ENCODE measurements around the gene CFAP210. TPM values are rescaled to one million over a fixed set of nuclear protein-coding genes. Genes with fewer than 3 reads are reported as not detected.
"Not testable (repeated sequence)": the region's sequence is repeated elsewhere in the genome, so short reads cannot be mapped to it uniquely, and the experiment has no call there.

CFAP210 gene
- total RNA-seq, 1 donor from 2014 or later, result not detected

DNA sequence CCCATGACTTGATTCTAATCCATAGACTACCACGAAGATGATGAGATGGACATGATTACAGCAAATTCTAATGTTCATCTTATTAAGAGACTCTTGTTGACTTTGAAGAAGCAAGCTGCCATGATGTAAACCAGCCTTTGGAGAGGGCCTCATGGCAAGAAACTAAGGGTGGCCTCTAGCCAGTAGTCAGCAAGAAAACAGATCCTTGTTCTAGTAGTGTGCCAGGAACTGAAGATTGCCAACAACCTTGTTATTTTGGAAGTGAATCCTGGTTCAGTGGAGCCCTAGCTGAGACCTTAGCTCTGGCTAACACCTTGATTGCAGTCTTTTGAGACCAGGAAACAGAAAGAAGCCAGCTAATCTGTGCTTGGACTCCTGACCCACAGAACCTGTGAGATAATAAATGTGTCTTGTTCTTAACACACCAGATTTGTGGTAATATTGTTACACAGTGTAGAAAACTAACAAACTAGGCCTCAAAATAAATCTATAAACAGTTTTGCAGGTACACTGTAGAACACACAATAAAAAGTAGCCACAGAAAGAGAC is 10.0 kb upstream of the CFAP210 start:
- H3K4me1 ChIP-seq, result no peaks in the 10 kb centered on the region
- no peak overlapping the region for H3K27ac ChIP-seq
- H3K27me3 ChIP-seq, result no peaks in the 10 kb centered on the region
- no peaks in the 10 kb centered on the region for H3K9me3 ChIP-seq
- H3K4me3 ChIP-seq, result no peak overlapping the region
- TF ChIP-seq CTCF (IDR thresholded peaks at IDR 0.05), result no peak
- intact Hi-C loops (cut with DNase I), result no loop called here
- no peaks in the 10 kb centered on the region for H3K36me3 ChIP-seq
- no peak for DNase-seq (ENCODE audit: low spot score in 2 of 2)

- H3K27me3 ChIP-seq, result no peaks in the 10 kb centered on the region
- H3K9me3 ChIP-seq, result no peaks in the 10 kb centered on the region
- DNase-seq (ENCODE audit: low spot score in 2 of 2), result no peak
- H3K27ac ChIP-seq, result no peak overlapping the region
- TF ChIP-seq CTCF (IDR thresholded peaks at IDR 0.05), result no peak
- intact Hi-C loops (cut with DNase I), result no loop called here
- no peaks in the 10 kb centered on the region for H3K4me1 ChIP-seq
- H3K4me3 ChIP-seq, result no peak overlapping the region
- H3K36me3 ChIP-seq, result no peaks in the 10 kb centered on the region
These were observed 8.8 kb upstream of the CFAP210 start for GRCh38 chr2:169702996-169703395.

DNA sequence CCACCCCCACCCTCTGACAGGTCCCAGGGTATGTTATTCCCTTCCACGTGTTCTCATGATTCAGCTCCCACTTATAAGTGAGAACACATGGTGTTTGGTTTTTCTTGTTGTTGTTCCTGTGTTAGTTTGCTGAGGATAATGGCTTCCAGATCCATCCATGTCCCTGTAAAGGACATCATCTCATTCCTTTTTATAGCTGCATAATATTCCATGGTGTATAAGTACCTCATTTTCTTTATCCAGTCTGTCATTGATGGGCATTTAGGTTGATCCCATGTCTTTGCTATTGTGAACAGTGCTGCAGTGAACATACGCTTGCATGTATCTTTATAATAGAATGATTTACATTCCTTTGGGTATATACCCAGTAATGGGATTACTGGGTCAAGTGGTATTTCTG is 5.0 kb upstream of the CFAP210 start:
- H3K27ac ChIP-seq; H3K4me1 ChIP-seq; intact Hi-C loops (cut with DNase I); H3K4me3 ChIP-seq; H3K27me3 ChIP-seq; DNase-seq (ENCODE audit: low spot score in 2 of 2); H3K9me3 ChIP-seq; H3K36me3 ChIP-seq: not testable (repeated sequence)

GRCh38 chr2:169696381-169696780 is 2.2 kb upstream of the CFAP210 start:
- intact Hi-C loops (cut with DNase I), result no loop called here
- H3K27me3 ChIP-seq, result no peaks in the 10 kb centered on the region
- peaks cover 0 to 4% of the 10 kb centered on the region in 2 donors for H3K4me1 ChIP-seq
- H3K27ac ChIP-seq, result no peak overlapping the region
- H3K36me3 ChIP-seq, result no peaks in the 10 kb centered on the region
- H3K9me3 ChIP-seq, result no peaks in the 10 kb centered on the region
- TF ChIP-seq CTCF (IDR thresholded peaks at IDR 0.05), result no peak
- no peak for DNase-seq (ENCODE audit: low spot score in 2 of 2)
- H3K4me3 ChIP-seq, result no peak overlapping the region

DNA sequence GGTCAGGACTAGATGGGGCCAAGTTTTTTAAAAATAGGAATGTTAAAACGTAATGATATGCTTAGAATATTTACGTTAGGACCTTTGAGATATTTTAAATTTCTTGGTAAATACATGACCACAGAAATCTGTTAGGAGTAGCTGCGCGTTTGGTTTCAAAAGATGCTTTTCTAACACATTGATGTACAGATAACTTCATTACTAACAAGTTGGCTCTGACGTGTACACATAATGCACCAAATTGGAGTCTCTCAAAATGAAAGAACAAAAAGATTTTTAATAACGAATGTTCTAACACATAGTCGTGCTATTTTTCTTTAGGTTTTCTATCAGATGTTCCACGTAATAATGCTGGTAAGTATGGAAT is 672 bp upstream of the CFAP210 start:
- intact Hi-C loops (cut with DNase I), result loop anchor here (1.0 to 2.0 kb wide), 4 partner anchors 39 to 132 kb away; partner anchors contain the start of genes PPIG, SSB and UBR3
- Histone ChIP-seq H3K9me3 (no peaks in the 10 kb centered on the region), H3K4me3 (peak overlapping the region; percentile 86 to 99), H3K36me3 (no peaks in the 10 kb centered on the region), H3K4me1 (peaks cover 0 to 4% of the 10 kb centered on the region in 2 donors), H3K27me3 (no peaks in the 10 kb centered on the region), H3K27ac (peak overlapping the region; percentile 80 to 84)
- TF ChIP-seq CTCF (IDR thresholded peaks at IDR 0.05), result no peak
- DNase-seq (ENCODE audit: low spot score in 2 of 2), result no peak

GRCh38 chr2:169693360-169693759 is 845 bp downstream of the CFAP210 start:
- H3K4me3 ChIP-seq, result peak overlapping the region in 1 of 2 donors; percentile 99
- no peak overlapping the region for H3K27ac ChIP-seq
- intact Hi-C loops (cut with DNase I), result no loop called here

More at GRCh38 chr2:169693360-169693759, 845 bp downstream of the CFAP210 start:
- no peaks in the 10 kb centered on the region for H3K36me3 ChIP-seq
- H3K4me1 ChIP-seq, result peaks cover 0 to 4% of the 10 kb centered on the region in 2 donors
- DNase-seq (ENCODE audit: low spot score in 2 of 2), result no peak
- peak in 1 of 3 experiments; percentile 23 for TF ChIP-seq CTCF (IDR thresholded peaks at IDR 0.05)
- H3K9me3 ChIP-seq, result no peaks in the 10 kb centered on the region
- H3K27me3 ChIP-seq, result no peaks in the 10 kb centered on the region
